Heart left ventricle (tissue), 13 donors: ENCODE results near the gene GNB5.

ENCODE experiments used
- CTCF ChIP-seq, 12 donors: fragments of 200-600 bp; sonication (generic) in 4 of 12; IDR thresholded peaks; one replicate each; pipeline versions ENCODE4 v1.5.0 to v1.8.0; 2018 to 2022; ENCODE audit warnings: antibody characterized with exemption in 12 of 12, mild to moderate bottlenecking in 5 of 12
- POLR2A ChIP-seq, 2 donors: fragments of 450-650 bp; IDR thresholded peaks; one replicate each; pipeline ENCODE4 v1.6.1; 2017; ENCODE audit warnings: antibody characterized with exemption in 2 of 2, mild to moderate bottlenecking in 2 of 2, moderate library complexity in 2 of 2
- donor health status: ischemic (EF 13 %, LVEDD 7.1; RV severe dilation, severe dysfunction).
- donor health status: DM: no; HTN: yes; CAD: no.
- donor health status: DM: no; HTN: no; CAD: no.
- donor health status: ischemic (EF 25% LVEDD 6.9; RV normal size, moderate dysfunction).
- donor health status: ischemic (EF 25% LVEDD 5.7; RV mildly dilated, moderate dysfunction).
- donor health status: ischemic (EF 35%, LVEDD 5.7; RV mildly dilated, moderate dysfunction).
- donor health status: nonischemic (EF 11% LVEDD 7.7; RV severe dilation, severe dysfunction).
- donor health status: DM: yes; HTN: yes; CAD: no.
- donor health status: PGD.
- donor health status: ischemic (EF 29% LVEDD 5.4; RV normal size, mild dysfunction).
- donor health status: nonischemic (EF 23%, LVEDD 6.1; RV moderate dilation, normal function).

- TF ChIP-seq CTCF (IDR thresholded peaks at IDR 0.05): no peak
- TF ChIP-seq POLR2A (IDR thresholded peaks at IDR 0.05): no peak
These were observed 42.8 kb downstream of the GNB5 start for GRCh38 chr15:52148403-52148802.
